HEK293 (cell line): ENCODE results near the gene EXOSC2.

Experiments used
- FEZF1 ChIP-seq: fragments of 450-650 bp; formaldehyde crosslinking; IDR thresholded peaks from 2 replicates; pipeline ENCODE4 v1.5.1; 2016; ENCODE audit warnings: missing biosample characterization, missing genetic modification characterization
- TCF7L2 ChIP-seq: IDR thresholded peaks from 2 replicates; pipeline ENCODE4 v1.6.1; 2011; ENCODE audit warnings: low read depth, mild to moderate bottlenecking, inconsistent platforms, low read length, moderate library complexity, borderline replicate concordance
- ZIC2 ChIP-seq: fragments of 450-650 bp; formaldehyde crosslinking; IDR thresholded peaks from 2 replicates; pipeline ENCODE4 v1.5.1; 2016; ENCODE audit warnings: missing biosample characterization, missing genetic modification characterization
- ZNF114 ChIP-seq: fragments of 450-650 bp; formaldehyde crosslinking; IDR thresholded peaks from 2 replicates; pipeline ENCODE4 v1.5.0; 2017; ENCODE audit warnings: missing biosample characterization, missing genetic modification characterization
- ZNF223 ChIP-seq: fragments of 450-650 bp; formaldehyde crosslinking; IDR thresholded peaks from 2 replicates; pipeline ENCODE4 v1.5.1; 2016; ENCODE audit warnings: missing biosample characterization, missing genetic modification characterization
- ZNF521 ChIP-seq: fragments of 450-650 bp; formaldehyde crosslinking; IDR thresholded peaks from 2 replicates; pipeline ENCODE4 v1.5.1; 2017; ENCODE audit warnings: missing biosample characterization, mild to moderate bottlenecking, missing genetic modification characterization
- ZNF529 ChIP-seq: fragments of 450-650 bp; formaldehyde crosslinking; IDR thresholded peaks from 2 replicates; pipeline ENCODE4 v1.5.1; 2017; ENCODE audit warnings: missing genetic modification characterization, missing biosample characterization; ENCODE audit not compliant: insufficient replicate concordance
- ZNF670 ChIP-seq: fragments of 450-650 bp; formaldehyde crosslinking; IDR thresholded peaks from 2 replicates; pipeline ENCODE4 v1.5.1; 2016; ENCODE audit warnings: missing biosample characterization, missing genetic modification characterization, low read depth
- TF ChIP-seq, protein P1 (sequence below): fragments of 450-650 bp; formaldehyde crosslinking; IDR thresholded peaks from 2 replicates; pipeline ENCODE4 v1.5.1; 2016; ENCODE audit warnings: missing biosample characterization, missing genetic modification characterization

- TF ChIP-seq ZNF670 (tag by site-specific recombination): no peak
- TF ChIP-seq ZIC2 (tag by site-specific recombination): no peak
- TF ChIP-seq FEZF1 (tag by site-specific recombination): no peak
- TF ChIP-seq, protein P1, sequence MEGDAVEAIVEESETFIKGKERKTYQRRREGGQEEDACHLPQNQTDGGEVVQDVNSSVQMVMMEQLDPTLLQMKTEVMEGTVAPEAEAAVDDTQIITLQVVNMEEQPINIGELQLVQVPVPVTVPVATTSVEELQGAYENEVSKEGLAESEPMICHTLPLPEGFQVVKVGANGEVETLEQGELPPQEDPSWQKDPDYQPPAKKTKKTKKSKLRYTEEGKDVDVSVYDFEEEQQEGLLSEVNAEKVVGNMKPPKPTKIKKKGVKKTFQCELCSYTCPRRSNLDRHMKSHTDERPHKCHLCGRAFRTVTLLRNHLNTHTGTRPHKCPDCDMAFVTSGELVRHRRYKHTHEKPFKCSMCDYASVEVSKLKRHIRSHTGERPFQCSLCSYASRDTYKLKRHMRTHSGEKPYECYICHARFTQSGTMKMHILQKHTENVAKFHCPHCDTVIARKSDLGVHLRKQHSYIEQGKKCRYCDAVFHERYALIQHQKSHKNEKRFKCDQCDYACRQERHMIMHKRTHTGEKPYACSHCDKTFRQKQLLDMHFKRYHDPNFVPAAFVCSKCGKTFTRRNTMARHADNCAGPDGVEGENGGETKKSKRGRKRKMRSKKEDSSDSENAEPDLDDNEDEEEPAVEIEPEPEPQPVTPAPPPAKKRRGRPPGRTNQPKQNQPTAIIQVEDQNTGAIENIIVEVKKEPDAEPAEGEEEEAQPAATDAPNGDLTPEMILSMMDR (tag by site-specific recombination): no peak
- TF ChIP-seq ZNF521 (tag by site-specific recombination): no peak
- TF ChIP-seq ZNF223 (tag by site-specific recombination): no peak
- TF ChIP-seq ZNF114 (tag by site-specific recombination): no peak
- TF ChIP-seq ZNF529: no peak
- no peak for TF ChIP-seq TCF7L2
Observed at GRCh38 chr9:130687615-130688014, 6.0 kb upstream of the EXOSC2 start.
